NCI-H2107 treated with DMSO at 0.1 percent for 48 hours (cell line): ENCODE measurements around the gene TOMM22.

Experiments used
- DNase-seq: peaks from one replicate; lab custom pipeline; 2025; ENCODE audit not compliant: unreplicated experiment; lab: John Stamatoyannopoulos, UW

TOMM22 gene

GRCh38 chr22:38713921-38714320 lies 32.2 kb downstream of the TOMM22 start:
- DNase-seq = no peak

- DNase-seq = peak; percentile 24
Observed at GRCh38 chr22:38715176-38715764, 33.5 kb downstream of the TOMM22 start.

- DNase-seq = no peak
Observed at GRCh38 chr22:38715852-38716251, 34.1 kb downstream of the TOMM22 start.

GRCh38 chr22:38716271-38716670 lies 34.5 kb downstream of the TOMM22 start:
- DNase-seq = no peak

GRCh38 chr22:38716826-38717225 lies 35.1 kb downstream of the TOMM22 start:
- no peak for DNase-seq

- no peak for DNase-seq
Observed at GRCh38 chr22:38717244-38717643, 35.5 kb downstream of the TOMM22 start.

- DNase-seq = no peak
Observed at GRCh38 chr22:38718414-38718813, 36.7 kb downstream of the TOMM22 start.

- DNase-seq = no peak
Observed at GRCh38 chr22:38719196-38719595, 37.4 kb downstream of the TOMM22 start.

- DNase-seq = no peak
Observed at GRCh38 chr22:38720350-38720749, 38.6 kb downstream of the TOMM22 start.

GRCh38 chr22:38721551-38721950 lies 39.8 kb downstream of the TOMM22 start:
- no peak for DNase-seq

GRCh38 chr22:38724176-38724575 lies 42.4 kb downstream of the TOMM22 start:
- DNase-seq = no peak

GRCh38 chr22:38724926-38725571 lies 43.3 kb downstream of the TOMM22 start:
- DNase-seq = no peak

GRCh38 chr22:38725900-38726655 lies 44.3 kb downstream of the TOMM22 start:
- DNase-seq = no peak

- no peak for DNase-seq
Observed at GRCh38 chr22:38727123-38727522, 45.4 kb downstream of the TOMM22 start.

- no peak for DNase-seq
Observed at GRCh38 chr22:38727530-38728451, 46.0 kb downstream of the TOMM22 start.

- no peak for DNase-seq
Observed at GRCh38 chr22:38728871-38729796, 47.4 kb downstream of the TOMM22 start.

- DNase-seq = no peak
Observed at GRCh38 chr22:38729946-38730345, 48.2 kb downstream of the TOMM22 start.

GRCh38 chr22:38730411-38730871 lies 48.7 kb downstream of the TOMM22 start:
- no peak for DNase-seq

GRCh38 chr22:38731703-38732161 lies 50.0 kb downstream of the TOMM22 start:
- no peak for DNase-seq

- no peak for DNase-seq
Observed at GRCh38 chr22:38732251-38732815, 50.6 kb downstream of the TOMM22 start.
